HFFc6 (cell line): ENCODE results near the gene FRMD1. TPM values are rescaled to one million over a fixed set of nuclear protein-coding genes. Genes with fewer than 3 reads are reported as not detected.

Source experiments
- DNase-seq: peaks from one replicate; pipeline ENCODE4 v3.0.0-alpha.2; 2018
- H3K27ac Mint-ChIP-seq: 2 replicates; pipeline ENCODE4 v1.8.0; 2020; ENCODE audit warnings: mild to moderate bottlenecking, mixed read lengths
- H3K27me3 Mint-ChIP-seq: 2 replicates; pipeline ENCODE4 v1.8.0; 2021; ENCODE audit warnings: mild to moderate bottlenecking, moderate library complexity, mixed read lengths; ENCODE audit not compliant: insufficient read depth
- H3K36me3 Mint-ChIP-seq: 2 replicates; pipeline ENCODE4 v1.8.0; 2021; ENCODE audit warnings: low read depth, mixed read lengths
- H3K4me1 Mint-ChIP-seq: 2 replicates; pipeline ENCODE4 v1.8.0; 2020; ENCODE audit warnings: low read depth, mixed read lengths
- H3K4me3 Mint-ChIP-seq: 2 replicates; pipeline ENCODE4 v1.8.0; 2020; ENCODE audit warnings: mild to moderate bottlenecking, moderate library complexity, mixed read lengths
- H3K9me3 Mint-ChIP-seq: 2 replicates; pipeline ENCODE4 v1.8.0; 2020; ENCODE audit warnings: mild to moderate bottlenecking, mixed read lengths
- total RNA-seq, 6 experiments: library from RNA; stranded (reverse); fragmentation: NEBNext Ultra II Directional; extraction: Animal tissue kit (Norgen Biotek cat#: 25700); gene quantifications; 2 replicates in 1 of 6; 3 replicates in 5 of 6; pipeline ENCODE4 v1.2.3, GENCODE V29; 2021
- TF ChIP-seq, protein P1 (sequence below): fragments of 200-600 bp; sonication (generic); IDR thresholded peaks from 2 replicates; pipeline ENCODE4 v1.5.0; 2021; ENCODE audit warnings: antibody characterized with exemption, mild to moderate bottlenecking

The FRMD1 gene
- total RNA-seq, 6 experiments from 2014 or later: not detected

- H3K27me3 Mint-ChIP-seq: peaks cover 6% of the 10 kb centered on the region; the same call in 1 of the 2 replicates
These were observed 45.9 kb upstream of the FRMD1 start for GRCh38 chr6:168124921-168125320.

GRCh38 chr6:168124158-168124557, 45.1 kb upstream of the FRMD1 start:
- DNase-seq: no peak
- Mint-ChIP-seq H3K9me3 (peaks cover 18% of the 10 kb centered on the region), H3K27me3 (peaks cover 6% of the 10 kb centered on the region; the same call in 1 of the 2 replicates), H3K4me1 (no peaks in the 10 kb centered on the region), H3K27ac (no peak overlapping the region), H3K4me3 (no peak overlapping the region), H3K36me3 (peaks cover 10% of the 10 kb centered on the region; the same call in 1 of the 2 replicates)
- TF ChIP-seq, protein P1, sequence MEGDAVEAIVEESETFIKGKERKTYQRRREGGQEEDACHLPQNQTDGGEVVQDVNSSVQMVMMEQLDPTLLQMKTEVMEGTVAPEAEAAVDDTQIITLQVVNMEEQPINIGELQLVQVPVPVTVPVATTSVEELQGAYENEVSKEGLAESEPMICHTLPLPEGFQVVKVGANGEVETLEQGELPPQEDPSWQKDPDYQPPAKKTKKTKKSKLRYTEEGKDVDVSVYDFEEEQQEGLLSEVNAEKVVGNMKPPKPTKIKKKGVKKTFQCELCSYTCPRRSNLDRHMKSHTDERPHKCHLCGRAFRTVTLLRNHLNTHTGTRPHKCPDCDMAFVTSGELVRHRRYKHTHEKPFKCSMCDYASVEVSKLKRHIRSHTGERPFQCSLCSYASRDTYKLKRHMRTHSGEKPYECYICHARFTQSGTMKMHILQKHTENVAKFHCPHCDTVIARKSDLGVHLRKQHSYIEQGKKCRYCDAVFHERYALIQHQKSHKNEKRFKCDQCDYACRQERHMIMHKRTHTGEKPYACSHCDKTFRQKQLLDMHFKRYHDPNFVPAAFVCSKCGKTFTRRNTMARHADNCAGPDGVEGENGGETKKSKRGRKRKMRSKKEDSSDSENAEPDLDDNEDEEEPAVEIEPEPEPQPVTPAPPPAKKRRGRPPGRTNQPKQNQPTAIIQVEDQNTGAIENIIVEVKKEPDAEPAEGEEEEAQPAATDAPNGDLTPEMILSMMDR: no peak

More at GRCh38 chr6:168124921-168125320, 45.9 kb upstream of the FRMD1 start:
- Mint-ChIP-seq H3K36me3 (peaks cover 10% of the 10 kb centered on the region; the same call in 1 of the 2 replicates), H3K4me1 (no peaks in the 10 kb centered on the region), H3K9me3 (peaks cover 18% of the 10 kb centered on the region), H3K4me3 (no peak overlapping the region), H3K27ac (no peak overlapping the region)
- DNase-seq: no peak
- TF ChIP-seq, protein P1: no peak

GRCh38 chr6:168123165-168123911, 44.3 kb upstream of the FRMD1 start:
- Mint-ChIP-seq H3K4me1 (no peaks in the 10 kb centered on the region), H3K4me3 (no peak overlapping the region), H3K27me3 (peaks cover 6% of the 10 kb centered on the region; the same call in 1 of the 2 replicates), H3K27ac (no peak overlapping the region), H3K36me3 (peaks cover 10% of the 10 kb centered on the region; the same call in 1 of the 2 replicates), H3K9me3 (peaks cover 18% of the 10 kb centered on the region)
- DNase-seq: no peak
- TF ChIP-seq, protein P1: no peak

GRCh38 chr6:168122521-168122920, 43.5 kb upstream of the FRMD1 start:
- no peak overlapping the region for H3K27ac Mint-ChIP-seq
- H3K4me1 Mint-ChIP-seq: no peaks in the 10 kb centered on the region
- peaks cover 10% of the 10 kb centered on the region; the same call in 1 of the 2 replicates for H3K36me3 Mint-ChIP-seq
- H3K27me3 Mint-ChIP-seq: peaks cover 3% of the 10 kb centered on the region; the same call in 1 of the 2 replicates
- H3K4me3 Mint-ChIP-seq: no peak overlapping the region
- no peak for DNase-seq
- H3K9me3 Mint-ChIP-seq: peaks cover 18% of the 10 kb centered on the region
- TF ChIP-seq, protein P1: no peak

- peaks cover 3% of the 10 kb centered on the region; the same call in 1 of the 2 replicates for H3K27me3 Mint-ChIP-seq
- H3K36me3 Mint-ChIP-seq: peaks cover 10% of the 10 kb centered on the region; the same call in 1 of the 2 replicates
- TF ChIP-seq, protein P1: no peak
- no peak overlapping the region for H3K27ac Mint-ChIP-seq
- DNase-seq: no peak
- peaks cover 18% of the 10 kb centered on the region for H3K9me3 Mint-ChIP-seq
- no peak overlapping the region for H3K4me3 Mint-ChIP-seq
- no peaks in the 10 kb centered on the region for H3K4me1 Mint-ChIP-seq
These were observed 43.0 kb upstream of the FRMD1 start for GRCh38 chr6:168122011-168122410.
